ENCODE results near the gene TBC1D10A. TPM values are rescaled to one million over a fixed set of nuclear protein-coding genes. Genes with fewer than 3 reads are reported as not detected.

Gene TBC1D10A
- total RNA-seq, 1 experiment from 2014 or later = 8.4 TPM

GRCh38 chr22:30270832-30271231, 55.9 kb downstream of the TBC1D10A start:
- no peak overlapping the region for H3K18ac ChIP-seq (ENCODE audit: insufficient read length, low read depth, low read length)
- no peak overlapping the region for H4K5ac ChIP-seq (ENCODE audit: insufficient read length, low read depth, low read length)
- H2BK120ac ChIP-seq (ENCODE audit: low read depth, low read length, poor library complexity, severe bottlenecking) = no peak overlapping the region
- no peak overlapping the region for H3K56ac ChIP-seq (ENCODE audit: insufficient read length, low read depth, low read length)
- no peaks in the 10 kb centered on the region for H3K9me3 Mint-ChIP-seq
- H3T11ph ChIP-seq (ENCODE audit: low read length) = no peak overlapping the region
- no peak overlapping the region for H3K9ac ChIP-seq (ENCODE audit: extremely low read depth, insufficient read length, low read length)
- no peak overlapping the region for H4K8ac ChIP-seq (replicated peaks; ENCODE audit: insufficient read length, low read depth, low read length)
- DNase-seq = no peak
- peak overlapping the region in 1 of 3 experiments; percentile 81; a peak in 2 of 7 replicates for H3K27ac Mint-ChIP-seq
- no peak overlapping the region for H2AFZ ChIP-seq (ENCODE audit: low read length)
- H2BK12ac ChIP-seq (ENCODE audit: insufficient read length, low read depth, low read length) = no peak overlapping the region
- H3K4me3 Mint-ChIP-seq = no peak overlapping the region
- H3K4ac ChIP-seq (ENCODE audit: low read depth, low read length) = no peak overlapping the region
- no peak overlapping the region for H2AK5ac ChIP-seq (ENCODE audit: insufficient read length, low read length)
- H3K27ac ChIP-seq (ENCODE audit: insufficient read length, low read depth, low read length) = no peak overlapping the region
- no peak overlapping the region for H3K23ac ChIP-seq (ENCODE audit: insufficient read length, low read depth, low read length)
- H3K4me1 Mint-ChIP-seq = peaks cover 4 to 11% of the 10 kb centered on the region in 2 experiments
- no peak overlapping the region for H2BK15ac ChIP-seq (ENCODE audit: low read depth, low read length)
- no peak overlapping the region; the same call in 1 of the 2 replicates for H3K14ac ChIP-seq (ENCODE audit: insufficient read depth, low read length)
- H4K20me1 ChIP-seq (ENCODE audit: control insufficient read depth, insufficient read depth, insufficient read length) = no peaks in the 10 kb centered on the region
- no peak overlapping the region for H3K4me2 ChIP-seq (ENCODE audit: insufficient read depth, insufficient read length, low read length)
- no peaks in the 10 kb centered on the region for H3K4me1 ChIP-seq (ENCODE audit: insufficient read depth, low read length)
- no peak overlapping the region for H2BK20ac ChIP-seq (ENCODE audit: low read depth, low read length, poor library complexity, severe bottlenecking)
- no peak overlapping the region for H4K91ac ChIP-seq (ENCODE audit: insufficient read length, low read depth, low read length)
- H2BK5ac ChIP-seq (ENCODE audit: insufficient read length, low read length) = no peak overlapping the region
- H3K9me3 ChIP-seq (ENCODE audit: control insufficient read depth, low read depth, low read length) = no peaks in the 10 kb centered on the region
- no peaks in the 10 kb centered on the region for H3K79me2 ChIP-seq (ENCODE audit: insufficient read depth, low read length)
- no peaks in the 10 kb centered on the region for H3K79me1 ChIP-seq (ENCODE audit: insufficient read depth, low read depth, low read length, poor library complexity, severe bottlenecking)
- TF ChIP-seq CTCF (conservative IDR thresholded peaks at IDR 0.05) = no peak
- no peaks in the 10 kb centered on the region for H3K36me3 Mint-ChIP-seq (ENCODE audit: insufficient read depth in 1 of 3, low read depth in 3 of 3)
- WGBS (ENCODE audit: extremely low coverage, insufficient read length, low lambda C conversion rate) = no CpG with 5 or more reads among the region's 16 CpGs
- no peaks in the 10 kb centered on the region for H3K27me3 ChIP-seq (ENCODE audit: insufficient read depth, low read length)
- H3K27me3 Mint-ChIP-seq (ENCODE audit: low read depth) = peaks cover 5% of the 10 kb centered on the region
- no peaks in the 10 kb centered on the region for H3K23me2 ChIP-seq (ENCODE audit: insufficient read length, low read depth, low read length, poor library complexity, severe bottlenecking)

Measured in H9 (cell line).